Activated T-helper 2 cell treated with anti-CD3 and anti-CD28 coated beads, Interferon-gamma antibody, Interleukin-2, Interleukin-4, amounts not matched to agents 10 μg/mL and 5 μg/mL and 100 μg/mL, durations not matched to agents 14 hours and 24 hours and 36 hours (primary cell): Measurements from ENCODE around the gene GPC6. TPM values are rescaled to one million over a fixed set of nuclear protein-coding genes. Genes with fewer than 3 reads are reported as not detected.

Experiments used
- DNase-seq: peaks from one replicate; pipeline ENCODE4 v3.0.0; 2021; ENCODE audit warnings: low spot score
- H3K27ac Mint-ChIP-seq: one replicate; pipeline ENCODE4 v1.8.0; 2021; ENCODE audit warnings: mixed read lengths
- H3K27me3 Mint-ChIP-seq: one replicate; pipeline ENCODE4 v1.8.0; 2021; ENCODE audit warnings: low read depth, mixed read lengths
- H3K36me3 Mint-ChIP-seq: one replicate; pipeline ENCODE4 v1.8.0; 2021; ENCODE audit warnings: low read depth, mixed read lengths
- H3K4me1 Mint-ChIP-seq: one replicate; pipeline ENCODE4 v1.8.0; 2021; ENCODE audit warnings: low read depth, mixed read lengths
- H3K4me3 Mint-ChIP-seq: one replicate; pipeline ENCODE4 v1.8.0; 2021; ENCODE audit warnings: low read depth, mild to moderate bottlenecking, moderate library complexity, mixed read lengths
- H3K9me3 Mint-ChIP-seq: one replicate; pipeline ENCODE4 v1.8.0; 2021; ENCODE audit warnings: mixed read lengths
- intact Hi-C: fragments of 100-400 bp; cut with micrococcal nuclease; formaldehyde crosslinking; loops from one replicate; pipeline ENCODE4 v1.15.1; 2023
- total RNA-seq: library from RNA; stranded (reverse); gene quantifications from 2 replicates; pipeline ENCODE4 v1.2.3, GENCODE V29; 2022

The GPC6 gene
- total RNA-seq, 1 donor from 2014 or later: not detected

DNA sequence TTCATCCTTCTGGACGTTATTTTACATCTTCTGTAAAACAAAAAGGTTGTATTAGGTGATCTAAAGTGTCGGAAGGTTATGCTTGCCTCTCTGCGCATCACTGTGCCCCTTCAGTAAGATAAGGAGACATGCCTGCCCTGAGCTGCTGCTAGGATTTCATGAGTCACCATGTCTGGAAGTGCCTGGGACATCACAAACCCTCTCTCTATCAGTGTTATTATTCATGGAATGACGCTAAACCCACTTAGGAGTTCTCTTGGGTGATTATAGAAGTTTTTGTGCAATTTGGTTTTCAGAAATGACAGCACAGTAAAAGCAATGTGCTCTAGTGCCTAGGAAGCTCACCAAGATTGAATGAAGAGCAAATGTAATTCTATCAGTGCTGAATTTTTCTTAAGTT lies 635.2 kb downstream of the GPC6 start:
- no peaks in the 10 kb centered on the region for H3K9me3 Mint-ChIP-seq
- no peaks in the 10 kb centered on the region for H3K27me3 Mint-ChIP-seq

DNA sequence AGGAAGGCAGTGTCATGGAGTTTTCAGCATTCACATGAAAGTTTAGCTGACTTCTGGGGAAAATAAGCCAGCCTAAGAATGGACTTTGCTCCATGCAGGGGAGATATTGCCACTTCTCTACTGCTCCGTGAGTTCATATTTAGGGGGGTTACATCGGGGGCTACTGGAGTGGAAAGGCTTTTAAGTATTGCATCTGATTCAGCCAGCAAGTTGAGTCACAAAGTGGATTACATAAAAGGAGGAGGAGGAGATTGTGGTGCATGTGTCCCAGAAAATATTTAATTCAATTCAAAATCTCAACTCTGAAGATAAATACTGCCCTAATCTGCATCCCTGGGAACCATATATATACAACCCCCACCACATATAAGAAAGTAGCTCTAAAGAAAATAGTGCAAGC lies 635.7 kb downstream of the GPC6 start:
- intact Hi-C loops: no loop called here
- no peak for DNase-seq
- Mint-ChIP-seq H3K9me3 (no peaks in the 10 kb centered on the region), H3K36me3 (no peaks in the 10 kb centered on the region), H3K27ac (no peak overlapping the region), H3K4me1 (no peaks in the 10 kb centered on the region), H3K27me3 (no peaks in the 10 kb centered on the region), H3K4me3 (no peak overlapping the region)

More for the DNA sequence above, 635.2 kb downstream of the GPC6 start:
- no peak overlapping the region for H3K4me3 Mint-ChIP-seq
- H3K27ac Mint-ChIP-seq: no peak overlapping the region
- no peaks in the 10 kb centered on the region for H3K4me1 Mint-ChIP-seq
- intact Hi-C loops: no loop called here
- no peaks in the 10 kb centered on the region for H3K36me3 Mint-ChIP-seq
- DNase-seq: no peak

DNA sequence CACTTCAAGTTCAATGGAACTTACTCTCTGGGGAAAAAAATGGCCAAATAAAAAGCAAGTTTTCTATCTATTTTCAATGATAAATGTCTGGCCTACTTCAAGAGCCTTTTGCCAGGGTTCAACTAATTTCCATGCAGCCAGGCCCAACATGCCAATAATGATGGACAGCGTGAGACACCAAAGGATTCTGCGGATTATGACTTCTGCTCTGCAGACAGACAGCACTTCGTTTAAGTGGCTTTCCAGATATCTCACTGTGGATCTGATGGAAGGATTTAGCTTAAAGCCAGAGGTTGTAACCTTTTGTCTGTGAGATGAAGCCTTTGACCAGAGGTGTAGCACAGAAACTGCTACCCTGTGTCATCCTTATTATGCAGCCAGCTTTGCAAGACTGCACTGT lies 638.6 kb downstream of the GPC6 start:
- Mint-ChIP-seq H3K36me3 (no peaks in the 10 kb centered on the region), H3K9me3 (no peaks in the 10 kb centered on the region), H3K4me1 (no peaks in the 10 kb centered on the region), H3K27ac (no peak overlapping the region), H3K4me3 (no peak overlapping the region), H3K27me3 (no peaks in the 10 kb centered on the region)
- intact Hi-C loops: no loop called here
- no peak for DNase-seq

DNA sequence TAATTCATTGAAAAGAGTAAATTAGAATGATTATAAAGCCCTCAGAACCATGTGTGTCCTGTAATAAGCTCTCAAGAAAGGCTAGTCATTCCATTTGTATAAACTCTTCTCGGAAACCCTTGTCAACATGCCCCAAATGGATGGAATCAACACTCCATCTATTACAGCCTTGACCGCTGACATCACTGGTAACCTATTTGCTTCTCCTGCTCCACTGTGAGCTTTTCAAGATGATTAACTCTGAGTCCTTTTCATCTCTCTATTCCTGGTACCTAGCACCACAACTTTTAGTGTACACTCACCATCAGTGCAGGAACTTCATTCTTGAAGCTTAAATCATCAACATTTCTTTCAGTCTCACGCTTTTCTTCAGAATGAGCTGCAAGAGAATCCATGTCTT lies 640.9 kb downstream of the GPC6 start:
- no peak overlapping the region for H3K27ac Mint-ChIP-seq
- H3K9me3 Mint-ChIP-seq: no peaks in the 10 kb centered on the region
- no peak overlapping the region for H3K4me3 Mint-ChIP-seq
- H3K27me3 Mint-ChIP-seq: no peaks in the 10 kb centered on the region
- no peaks in the 10 kb centered on the region for H3K4me1 Mint-ChIP-seq
- intact Hi-C loops: no loop called here
- no peaks in the 10 kb centered on the region for H3K36me3 Mint-ChIP-seq
- no peak for DNase-seq

DNA sequence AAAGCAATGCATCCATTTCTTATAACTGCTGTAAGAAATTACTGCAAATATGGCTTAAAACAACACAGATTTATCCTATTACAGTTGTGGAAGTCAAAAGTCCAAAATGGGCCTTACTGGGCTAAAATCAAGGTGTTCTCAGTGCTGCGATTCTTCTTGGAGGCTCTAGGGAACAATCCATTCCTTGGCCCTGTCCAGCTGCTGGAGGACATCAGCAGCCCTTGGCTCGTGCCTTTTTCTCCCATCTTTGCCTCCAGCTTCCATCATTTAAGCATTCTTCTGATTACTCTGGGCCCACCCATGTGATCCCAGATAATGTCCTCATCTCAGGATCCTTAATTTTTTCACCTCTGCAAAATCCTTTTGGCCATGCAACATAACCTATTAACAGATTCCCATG lies 645.8 kb downstream of the GPC6 start:
- H3K27me3 Mint-ChIP-seq: no peaks in the 10 kb centered on the region
- intact Hi-C loops: no loop called here
- no peaks in the 10 kb centered on the region for H3K9me3 Mint-ChIP-seq
- no peak overlapping the region for H3K27ac Mint-ChIP-seq
- no peak overlapping the region for H3K4me3 Mint-ChIP-seq
- no peaks in the 10 kb centered on the region for H3K4me1 Mint-ChIP-seq
- no peak for DNase-seq
- no peaks in the 10 kb centered on the region for H3K36me3 Mint-ChIP-seq

DNA sequence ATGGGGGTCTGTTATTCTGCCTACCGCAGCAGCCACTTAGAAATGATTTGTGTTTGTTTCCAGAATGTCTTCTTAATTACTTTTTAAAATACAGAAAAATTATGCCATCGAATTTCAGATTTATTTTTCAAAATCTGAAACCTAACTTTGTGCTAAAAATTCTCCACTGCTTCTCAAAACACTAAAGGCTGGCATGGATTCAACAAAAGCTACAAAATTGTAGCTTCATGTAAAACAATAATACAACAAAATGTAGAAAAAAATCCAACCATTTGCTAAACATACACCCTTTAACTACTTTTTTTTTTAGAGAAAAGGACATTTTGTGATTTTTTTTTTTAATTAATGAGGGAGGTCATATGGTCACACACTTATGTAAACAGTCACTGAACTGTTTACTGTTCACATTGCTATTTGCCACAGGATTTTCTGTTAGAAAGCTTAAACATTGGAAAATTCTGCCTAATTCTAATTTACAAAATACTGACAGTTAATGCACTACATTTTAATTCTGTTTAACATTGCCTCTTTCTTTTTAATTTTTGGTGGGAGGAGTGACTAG lies 646.3 kb downstream of the GPC6 start:
- intact Hi-C loops: no loop called here
- no peak overlapping the region for H3K27ac Mint-ChIP-seq
- no peaks in the 10 kb centered on the region for H3K27me3 Mint-ChIP-seq
- H3K4me3 Mint-ChIP-seq: no peak overlapping the region
- H3K4me1 Mint-ChIP-seq: no peaks in the 10 kb centered on the region
- H3K36me3 Mint-ChIP-seq: no peaks in the 10 kb centered on the region
- DNase-seq: no peak
- peaks cover 4% of the 10 kb centered on the region for H3K9me3 Mint-ChIP-seq

DNA sequence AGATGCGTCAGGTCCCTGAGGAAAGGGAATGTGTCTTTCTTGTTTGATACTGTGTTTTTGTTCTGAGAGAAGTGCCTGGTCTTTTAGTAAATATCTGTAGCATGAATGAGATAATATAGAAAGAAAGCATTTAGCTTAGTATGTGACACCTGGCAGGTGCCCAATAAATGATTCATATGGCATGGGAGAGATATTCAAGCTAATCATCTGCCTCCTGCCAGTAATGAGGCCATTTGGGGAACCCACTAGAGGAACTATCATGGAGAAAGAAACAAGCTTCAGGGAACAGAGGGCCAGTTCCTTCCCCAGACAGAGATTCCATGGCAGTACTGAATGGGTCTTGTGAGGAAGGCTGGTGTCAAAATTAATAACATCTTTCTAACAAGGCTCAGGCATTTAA lies 648.9 kb downstream of the GPC6 start:
- intact Hi-C loops: no loop called here
- Mint-ChIP-seq H3K27me3 (no peaks in the 10 kb centered on the region), H3K27ac (no peak overlapping the region), H3K36me3 (no peaks in the 10 kb centered on the region), H3K9me3 (peaks cover 9% of the 10 kb centered on the region), H3K4me1 (no peaks in the 10 kb centered on the region), H3K4me3 (no peak overlapping the region)
- DNase-seq: no peak

DNA sequence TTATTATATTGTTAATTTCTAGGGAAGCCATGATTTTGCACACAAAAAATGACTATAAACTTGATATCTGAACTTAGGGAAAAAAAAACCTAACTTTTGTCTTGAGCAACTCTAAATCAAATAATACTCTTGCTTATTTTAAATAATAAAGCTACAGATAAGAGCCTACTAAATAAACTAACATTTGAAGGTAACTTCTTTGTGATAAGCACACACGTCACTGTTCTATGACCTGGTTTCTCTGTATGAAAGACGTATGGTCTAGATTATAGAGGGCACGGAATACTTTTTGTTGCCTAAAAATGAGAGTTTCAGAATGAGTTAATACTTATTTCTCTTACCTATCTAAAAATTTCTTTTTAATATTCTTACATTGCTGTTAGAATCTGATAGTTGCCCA lies 649.6 kb downstream of the GPC6 start:
- H3K4me1 Mint-ChIP-seq: no peaks in the 10 kb centered on the region
- H3K9me3 Mint-ChIP-seq: peaks cover 9% of the 10 kb centered on the region
- H3K27me3 Mint-ChIP-seq: no peaks in the 10 kb centered on the region
- intact Hi-C loops: no loop called here
- DNase-seq: no peak
- no peaks in the 10 kb centered on the region for H3K36me3 Mint-ChIP-seq
- H3K27ac Mint-ChIP-seq: no peak overlapping the region
- H3K4me3 Mint-ChIP-seq: no peak overlapping the region

DNA sequence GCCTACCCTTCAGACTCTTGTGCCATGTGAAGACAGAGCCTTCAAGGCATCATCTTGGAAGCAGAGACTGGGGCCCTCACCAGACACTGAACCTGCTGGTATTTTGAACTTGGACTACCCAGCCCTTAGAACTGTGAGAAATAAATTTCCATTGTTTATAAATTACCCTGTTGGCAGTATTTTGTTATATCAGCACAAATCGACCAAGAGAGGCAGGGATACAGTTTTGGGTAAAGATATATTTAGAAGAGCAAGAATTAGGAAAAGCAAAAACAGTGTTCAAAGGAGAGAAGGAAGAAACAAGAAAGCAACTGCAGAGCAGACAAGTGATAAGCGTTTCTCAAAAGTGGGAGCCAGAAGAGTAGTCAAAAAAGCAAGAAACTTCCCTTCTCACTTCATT lies 652.1 kb downstream of the GPC6 start:
- intact Hi-C loops: no loop called here
- DNase-seq: no peak
- H3K27me3 Mint-ChIP-seq: no peaks in the 10 kb centered on the region
- no peak overlapping the region for H3K27ac Mint-ChIP-seq
- H3K4me3 Mint-ChIP-seq: no peak overlapping the region
- H3K36me3 Mint-ChIP-seq: no peaks in the 10 kb centered on the region
- H3K4me1 Mint-ChIP-seq: no peaks in the 10 kb centered on the region
- peaks cover 9% of the 10 kb centered on the region for H3K9me3 Mint-ChIP-seq

DNA sequence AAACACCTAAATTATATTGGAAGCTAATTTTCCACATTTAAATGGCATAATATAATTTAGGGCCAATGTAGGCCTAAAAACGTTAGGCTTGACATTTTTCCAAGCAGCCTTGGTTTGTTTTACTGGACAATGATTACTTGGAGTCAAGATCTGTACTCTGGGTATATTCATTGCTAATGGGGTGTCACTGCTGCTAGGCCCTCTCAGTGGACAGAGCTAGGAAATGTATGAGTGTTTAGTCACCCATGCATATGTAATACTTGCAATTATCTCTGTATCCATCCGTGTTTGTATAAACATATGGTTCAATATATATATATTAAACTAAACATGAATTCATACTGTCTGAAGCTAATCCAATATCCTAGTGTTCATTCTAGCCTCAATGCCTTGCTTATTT lies 654.8 kb downstream of the GPC6 start:
- intact Hi-C loops: no loop called here
- H3K4me1 Mint-ChIP-seq: no peaks in the 10 kb centered on the region
- no peaks in the 10 kb centered on the region for H3K36me3 Mint-ChIP-seq
- H3K27ac Mint-ChIP-seq: no peak overlapping the region
- peaks cover 9% of the 10 kb centered on the region for H3K9me3 Mint-ChIP-seq
- no peak for DNase-seq
- no peaks in the 10 kb centered on the region for H3K27me3 Mint-ChIP-seq
- H3K4me3 Mint-ChIP-seq: no peak overlapping the region

DNA sequence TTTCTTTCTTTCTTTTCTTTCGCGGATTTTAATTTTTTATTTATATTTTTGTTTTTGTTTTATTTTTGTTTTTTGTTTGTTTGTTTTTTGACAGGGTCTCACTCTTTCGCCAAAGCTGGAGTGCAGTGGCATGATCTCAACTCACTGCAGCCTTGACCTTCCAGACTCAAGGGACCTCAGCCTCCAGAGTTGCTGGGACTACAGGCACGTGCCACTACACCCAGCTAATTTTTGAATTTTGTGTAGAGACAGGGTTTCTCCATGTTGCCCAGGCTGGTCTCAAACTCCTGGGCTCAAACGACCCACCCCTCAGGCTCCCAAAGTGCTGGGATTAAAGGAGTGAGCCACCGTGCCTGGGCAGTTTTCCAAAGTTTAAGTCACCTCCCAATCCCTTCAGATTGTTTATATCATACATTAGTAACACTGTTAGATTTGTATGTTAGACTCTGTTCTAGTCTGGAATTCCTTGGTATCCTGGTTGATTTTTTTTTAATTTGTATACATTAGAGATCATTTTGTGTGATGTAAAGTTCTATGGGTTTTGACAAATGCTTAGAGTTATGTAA lies 655.6 kb downstream of the GPC6 start:
- H3K4me1 Mint-ChIP-seq: no peaks in the 10 kb centered on the region

DNA sequence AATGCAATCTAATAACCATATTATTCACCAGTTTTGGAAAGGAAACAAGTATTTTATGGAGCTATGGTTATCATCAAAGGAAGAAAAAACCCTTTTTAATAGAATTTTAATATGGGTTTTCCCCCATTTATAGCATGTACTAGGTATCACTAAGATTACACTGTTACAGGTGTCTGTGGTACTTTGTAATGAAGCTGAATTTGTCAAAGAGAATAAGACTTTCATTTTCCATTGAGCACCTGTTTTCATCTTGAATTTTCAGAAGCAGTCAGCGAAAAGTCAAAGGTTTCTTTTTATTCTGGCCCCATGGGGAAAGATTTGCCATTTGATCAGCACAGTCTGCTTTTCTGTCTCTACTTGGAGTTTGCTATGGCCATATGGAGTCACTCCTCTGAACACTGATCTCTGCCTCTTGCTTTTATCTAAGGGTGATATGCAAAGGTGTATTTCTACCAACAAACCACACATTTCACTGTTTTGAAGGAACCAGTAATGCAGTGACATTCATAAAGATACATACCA lies 662.9 kb downstream of the GPC6 start:
- Mint-ChIP-seq H3K9me3 (no peaks in the 10 kb centered on the region), H3K27me3 (no peaks in the 10 kb centered on the region), H3K27ac (no peak overlapping the region), H3K4me3 (no peak overlapping the region), H3K36me3 (no peaks in the 10 kb centered on the region), H3K4me1 (no peaks in the 10 kb centered on the region)
- intact Hi-C loops: no loop called here
- DNase-seq: no peak

More for the DNA sequence above, 655.6 kb downstream of the GPC6 start:
- Mint-ChIP-seq H3K9me3 (peaks cover 9% of the 10 kb centered on the region), H3K4me3 (no peak overlapping the region), H3K27me3 (no peaks in the 10 kb centered on the region), H3K27ac (no peak overlapping the region), H3K36me3 (no peaks in the 10 kb centered on the region)
- intact Hi-C loops: no loop called here
- no peak for DNase-seq

DNA sequence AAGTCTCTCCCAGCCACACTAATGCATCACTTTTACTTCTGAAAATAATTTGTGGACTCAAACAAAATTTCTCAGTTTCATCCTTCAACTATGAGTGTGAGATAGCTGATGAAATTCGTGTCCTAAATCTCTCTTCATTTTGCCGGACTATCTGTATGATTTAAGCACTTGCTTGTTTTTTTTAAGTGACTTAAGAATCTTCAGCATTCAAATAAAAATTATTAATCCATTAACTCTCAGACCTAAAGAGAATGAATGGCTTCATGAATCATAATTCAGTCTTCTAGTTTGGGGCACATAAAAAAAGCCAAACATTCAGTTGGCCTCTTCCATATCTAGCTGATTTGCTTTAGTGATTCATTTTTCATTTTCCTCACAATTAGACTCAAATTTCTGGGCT lies 673.4 kb downstream of the GPC6 start:
- Mint-ChIP-seq H3K4me3 (no peak overlapping the region), H3K27me3 (no peaks in the 10 kb centered on the region), H3K27ac (no peak overlapping the region), H3K9me3 (no peaks in the 10 kb centered on the region), H3K4me1 (no peaks in the 10 kb centered on the region), H3K36me3 (no peaks in the 10 kb centered on the region)
- intact Hi-C loops: no loop called here
- no peak for DNase-seq

DNA sequence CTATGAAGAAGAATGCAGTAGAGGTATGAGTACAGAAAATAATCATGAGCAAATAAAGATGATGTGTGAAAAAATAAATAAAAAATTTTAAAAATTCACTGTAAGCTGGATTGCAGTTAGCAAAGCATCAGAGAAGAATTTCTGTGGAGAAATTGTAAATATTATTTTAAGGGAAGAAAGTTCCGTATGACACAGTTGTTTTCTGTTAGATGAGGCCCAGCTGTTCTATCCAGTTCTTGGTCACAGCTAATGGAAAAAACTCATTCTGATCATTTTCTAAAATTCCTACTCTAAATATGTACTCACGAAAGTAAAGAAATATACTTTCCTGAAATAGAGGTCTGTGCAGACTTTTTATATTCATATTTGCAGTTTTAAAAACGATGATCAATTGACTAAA lies 674.1 kb downstream of the GPC6 start:
- intact Hi-C loops: no loop called here
- Mint-ChIP-seq H3K36me3 (no peaks in the 10 kb centered on the region), H3K4me1 (no peaks in the 10 kb centered on the region)

More for the DNA sequence above, 674.1 kb downstream of the GPC6 start:
- Mint-ChIP-seq H3K27me3 (no peaks in the 10 kb centered on the region), H3K27ac (no peak overlapping the region), H3K9me3 (no peaks in the 10 kb centered on the region), H3K4me3 (no peak overlapping the region)
- DNase-seq: no peak
